HG02759 (cell line): ENCODE data around the gene SRY.
"Not testable (repeated sequence)": the region's sequence is repeated elsewhere in the genome, so short reads cannot be mapped to it uniquely, and the experiment has no call there.

Source experiments
- ATAC-seq: cut with Tn5 transposase; IDR thresholded peaks from one replicate; pipeline ENCODE4 v1.9.1; 2021; ENCODE audit warnings: mild to moderate bottlenecking, moderate library complexity; ENCODE audit not compliant: unreplicated experiment

SRY gene

GRCh38 chrY:2787600-2787999, at the start of gene SRY:
TSS of gene SRY (minus strand) at chrY:2787682. CDS start at chrY:2787603, 79 bp downstream.
- no peak for ATAC-seq

DNA sequence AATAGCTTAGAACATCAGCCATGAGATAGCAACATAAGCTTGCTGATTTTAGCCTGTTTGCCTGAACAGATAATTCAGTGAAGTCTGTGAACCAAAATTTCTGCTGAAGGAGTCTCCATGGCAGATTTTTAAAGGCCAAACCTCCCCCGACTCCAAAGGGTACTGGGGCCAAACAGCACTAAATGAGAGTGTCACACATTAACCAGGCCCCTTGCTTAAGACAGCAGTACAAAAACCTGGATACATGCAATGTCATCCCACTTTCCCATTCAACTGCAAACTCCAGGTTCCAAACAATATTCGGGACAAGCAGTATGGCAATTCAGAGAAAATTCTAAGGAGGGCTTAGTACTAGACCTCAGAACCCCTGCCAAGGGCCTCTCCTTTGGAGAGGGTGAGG, 49.6 kb upstream of the SRY start:
- no peak for ATAC-seq

GRCh38 chrY:2835230-2835629, 47.7 kb upstream of the SRY start:
- ATAC-seq, result no peak

DNA sequence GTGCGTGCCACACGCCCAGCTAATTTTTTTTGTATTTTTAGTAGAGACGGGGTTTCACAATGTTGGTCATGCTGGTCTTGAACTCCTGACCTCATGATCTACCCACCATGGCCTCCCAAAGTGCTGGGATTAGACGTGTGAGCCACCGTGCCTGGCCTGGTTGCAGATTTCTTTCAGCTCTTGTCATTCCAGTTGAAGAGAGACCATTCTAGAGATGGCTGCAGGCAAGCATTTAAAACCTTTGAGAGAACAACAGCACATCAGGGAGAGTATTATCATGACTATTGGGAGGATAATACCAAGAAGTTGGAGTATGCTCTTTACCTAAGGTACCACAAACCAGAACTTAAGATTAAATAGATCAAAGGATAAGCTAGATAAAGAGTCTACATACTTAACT, 41.0 kb upstream of the SRY start:
- ATAC-seq, result no peak

GRCh38 chrY:2824471-2824870, 37.0 kb upstream of the SRY start:
- no peak for ATAC-seq

DNA sequence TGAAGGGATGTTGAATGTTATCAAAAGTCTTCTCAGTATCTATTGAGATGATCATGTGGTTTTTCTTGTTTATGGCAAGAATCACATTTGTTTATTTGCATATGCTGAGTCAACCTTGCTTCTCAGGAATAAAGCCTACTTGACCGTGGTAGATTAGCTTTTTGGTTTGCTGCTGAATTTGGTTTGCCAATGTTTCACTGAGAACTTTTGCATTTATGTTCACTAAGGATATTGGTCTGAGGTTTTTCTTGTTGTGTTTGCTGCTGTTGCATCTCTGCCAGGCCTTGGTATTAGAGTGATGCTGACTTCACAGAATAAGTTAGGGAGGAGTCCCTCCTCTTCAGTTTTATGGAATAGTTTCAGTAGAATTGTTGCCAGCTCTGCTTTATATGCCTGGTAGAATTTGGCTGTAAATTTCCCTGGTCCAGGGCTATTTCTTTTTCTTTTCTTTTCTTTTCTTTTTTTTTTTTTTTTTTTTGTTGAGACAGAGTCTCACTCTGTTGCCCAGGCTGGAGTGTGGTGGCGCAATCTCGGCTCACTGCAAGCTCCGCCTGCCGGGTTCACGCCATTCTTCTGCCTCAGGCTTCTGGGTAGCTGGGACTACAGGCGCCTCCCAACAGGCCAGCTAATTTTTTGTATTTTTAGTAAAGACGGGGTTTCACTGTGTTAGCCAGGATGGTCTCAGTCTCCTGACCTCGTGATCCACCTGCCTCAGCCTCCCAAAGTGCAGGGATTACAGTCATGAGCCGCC, 29.8 kb upstream of the SRY start:
- not testable (repeated sequence) for ATAC-seq

DNA sequence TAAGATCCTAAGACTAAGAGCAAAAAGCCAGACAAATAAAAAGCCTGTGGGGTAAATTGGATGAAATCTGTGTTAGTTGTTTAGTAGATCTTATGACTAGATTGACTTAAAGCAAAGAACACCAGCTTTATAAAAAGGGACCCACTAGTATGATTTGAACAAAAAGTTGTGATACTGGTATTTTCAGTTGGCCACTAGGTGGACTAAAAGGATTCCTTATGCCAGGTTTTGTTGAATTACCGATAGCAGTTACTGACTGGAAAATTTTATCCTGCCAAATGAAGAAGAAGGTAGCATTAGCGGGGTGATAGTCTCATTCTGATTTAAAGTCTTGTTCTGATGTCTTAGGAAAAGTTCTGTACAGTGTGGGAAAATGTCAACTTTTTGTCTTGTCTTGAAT, 12.8 kb upstream of the SRY start:
- ATAC-seq, result no peak

DNA sequence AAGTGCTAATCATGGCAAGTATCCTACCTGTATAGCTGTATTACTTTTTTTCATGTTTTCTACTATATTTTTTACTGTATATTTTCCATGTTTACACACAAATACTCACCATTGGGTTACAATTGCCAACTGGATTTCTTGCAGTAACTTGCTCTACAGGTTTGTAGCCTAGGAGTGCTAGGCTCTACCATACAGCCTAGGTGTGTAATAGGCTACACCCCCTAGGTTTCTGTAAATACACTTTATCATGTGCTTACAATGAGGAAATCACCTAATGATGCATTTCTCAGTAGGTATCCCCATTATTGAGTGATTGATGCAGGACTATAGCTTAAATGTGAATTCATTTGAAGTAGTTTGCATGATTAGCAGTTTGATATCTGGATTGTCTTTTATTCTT, 10.5 kb upstream of the SRY start:
- no peak for ATAC-seq

DNA sequence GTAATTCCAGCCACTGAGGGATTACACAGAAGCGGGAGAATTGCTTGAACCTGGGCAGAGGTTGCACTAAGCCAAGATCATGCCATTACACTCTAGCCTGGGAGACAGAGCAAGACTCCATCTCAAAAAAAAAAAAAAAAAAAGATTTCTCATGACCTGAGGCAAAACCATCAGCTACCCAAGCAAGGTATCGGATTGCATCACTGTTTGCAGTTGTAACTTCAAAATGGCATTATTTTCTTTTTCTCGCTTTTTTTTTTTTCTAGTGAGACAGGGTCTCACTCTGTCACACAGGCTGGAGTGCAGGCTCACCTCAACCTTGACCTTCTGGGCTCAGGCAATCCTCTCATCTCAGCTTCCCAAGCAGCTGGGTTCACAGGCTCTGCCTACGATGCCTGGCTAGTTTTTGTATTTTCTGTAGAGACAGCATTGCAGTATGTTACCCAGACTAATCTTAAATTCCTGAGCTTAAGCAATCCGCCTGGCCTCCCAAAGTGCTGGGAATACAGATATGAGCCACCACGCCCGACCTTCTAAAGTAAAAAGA, 9.6 kb upstream of the SRY start:
- ATAC-seq, result no peak

DNA sequence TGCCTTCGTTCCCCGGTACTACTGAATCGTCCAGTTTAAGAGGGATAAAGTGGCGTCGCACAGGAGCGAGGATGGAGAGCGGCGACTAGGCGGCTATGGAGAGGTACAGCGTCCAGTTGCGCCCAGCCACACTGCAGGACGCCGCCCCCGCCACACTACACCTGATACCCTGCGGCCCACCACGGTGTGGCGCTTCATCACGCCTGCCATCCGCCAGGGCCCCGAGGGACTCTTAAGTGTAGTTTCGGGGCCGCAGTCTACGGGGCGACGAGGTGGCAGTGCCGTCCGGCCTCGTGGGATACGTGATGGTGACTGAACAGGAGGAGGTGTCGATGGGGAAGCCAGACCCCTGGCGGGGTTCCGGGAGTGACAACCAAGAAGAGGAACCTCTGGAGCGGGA, 2.3 kb upstream of the SRY start:
- ATAC-seq, result no peak

DNA sequence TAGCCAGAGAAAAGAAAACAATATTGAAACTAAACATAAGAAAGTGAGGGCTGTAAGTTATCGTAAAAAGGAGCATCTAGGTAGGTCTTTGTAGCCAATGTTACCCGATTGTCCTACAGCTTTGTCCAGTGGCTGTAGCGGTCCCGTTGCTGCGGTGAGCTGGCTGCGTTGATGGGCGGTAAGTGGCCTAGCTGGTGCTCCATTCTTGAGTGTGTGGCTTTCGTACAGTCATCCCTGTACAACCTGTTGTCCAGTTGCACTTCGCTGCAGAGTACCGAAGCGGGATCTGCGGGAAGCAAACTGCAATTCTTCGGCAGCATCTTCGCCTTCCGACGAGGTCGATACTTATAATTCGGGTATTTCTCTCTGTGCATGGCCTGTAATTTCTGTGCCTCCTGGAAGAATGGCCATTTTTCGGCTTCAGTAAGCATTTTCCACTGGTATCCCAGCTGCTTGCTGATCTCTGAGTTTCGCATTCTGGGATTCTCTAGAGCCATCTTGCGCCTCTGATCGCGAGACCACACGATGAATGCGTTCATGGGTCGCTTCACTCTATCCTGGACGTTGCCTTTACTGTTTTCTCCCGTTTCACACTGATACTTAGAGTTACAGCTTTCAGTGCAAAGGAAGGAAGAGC, 488 bp downstream of the SRY start:
- no peak for ATAC-seq
